NCI-H2107 (cell line): ENCODE results near the gene PRKCH.
A peak's percentile ranks its signal among the peaks of the same experiment; 100 is the strongest.

Experiments used
- DNase-seq: peaks from one replicate; lab custom pipeline; 2025; lab: John Stamatoyannopoulos, UW

The PRKCH gene

DNA sequence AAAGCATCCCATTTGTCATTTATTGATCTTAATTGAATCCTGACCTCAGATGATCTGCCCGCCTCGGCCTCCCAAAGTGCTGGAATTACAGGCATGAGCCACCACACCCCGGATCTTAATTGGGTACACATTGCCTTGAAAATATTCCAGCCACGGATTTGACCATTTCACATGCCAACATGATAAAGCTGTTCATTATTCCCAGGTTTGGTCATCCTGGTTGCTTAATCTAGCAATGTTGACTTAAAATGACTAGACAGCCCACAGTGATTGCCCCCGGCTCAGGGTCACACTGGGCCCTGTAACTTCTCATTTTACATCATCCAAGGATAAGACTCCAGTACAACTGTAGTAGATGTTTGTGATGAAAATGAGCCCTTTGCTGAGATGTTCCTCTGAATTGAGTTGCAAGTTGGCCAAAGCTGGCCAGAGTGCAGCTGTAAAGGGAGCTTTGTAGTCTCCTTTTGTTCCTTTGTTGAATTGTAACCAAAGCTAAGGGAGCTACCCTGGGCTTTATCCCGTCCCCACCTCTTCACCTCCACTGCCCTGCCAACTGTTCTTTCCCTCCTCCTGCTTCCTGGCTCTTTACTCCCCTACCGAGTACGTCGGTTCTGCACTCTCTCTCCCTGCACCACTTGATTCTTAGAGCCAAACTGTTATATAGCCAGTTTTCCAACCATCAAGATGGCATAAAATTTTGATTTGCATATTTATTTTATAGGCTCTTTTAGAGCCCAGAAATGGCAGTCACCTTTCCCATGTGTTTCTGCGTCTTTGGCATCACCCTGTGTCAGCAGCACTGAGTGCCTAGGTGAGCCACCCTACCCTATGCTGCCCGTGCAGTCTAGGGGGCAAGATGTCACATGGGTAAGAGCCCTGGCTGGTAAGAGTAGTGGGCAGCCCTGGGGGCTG is 232.6 kb downstream of the PRKCH start:
- no peak for DNase-seq

DNA sequence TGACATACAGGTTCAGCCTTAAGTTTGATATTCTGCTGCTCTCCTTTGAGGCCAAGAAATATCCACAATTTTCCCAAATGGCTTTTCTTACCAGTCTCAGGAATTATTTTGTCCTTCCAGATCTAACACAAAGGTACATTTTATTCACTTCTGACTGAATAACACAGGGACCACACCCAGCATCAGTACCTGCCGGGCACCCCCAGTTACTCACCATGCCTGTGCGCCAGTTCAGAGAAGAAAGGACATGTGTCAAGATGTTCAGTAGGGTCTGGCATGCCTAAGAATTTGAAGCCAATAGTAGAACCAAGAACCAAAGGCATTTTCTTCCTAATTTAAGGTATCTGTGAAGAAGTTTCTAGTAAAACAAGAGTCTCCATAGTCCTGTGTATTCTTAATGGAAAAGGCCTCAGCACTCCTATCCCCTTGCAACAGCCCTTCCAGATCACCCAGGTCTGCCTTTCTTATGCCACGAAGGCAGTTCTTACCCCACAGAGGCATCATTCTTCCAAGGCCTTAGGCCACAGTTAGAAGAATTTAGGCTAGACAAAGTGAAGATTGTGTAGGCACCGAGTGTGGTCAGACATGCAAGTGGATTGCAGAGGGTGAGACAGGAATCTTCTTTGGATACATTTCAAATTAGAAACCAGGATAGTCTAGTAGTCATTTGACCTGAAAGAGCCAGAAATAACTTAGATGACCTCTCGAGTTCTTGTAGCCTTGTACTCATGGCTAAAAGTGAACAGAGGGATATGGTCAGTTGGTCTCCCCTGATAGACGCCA is 233.9 kb downstream of the PRKCH start:
- no peak for DNase-seq

DNA sequence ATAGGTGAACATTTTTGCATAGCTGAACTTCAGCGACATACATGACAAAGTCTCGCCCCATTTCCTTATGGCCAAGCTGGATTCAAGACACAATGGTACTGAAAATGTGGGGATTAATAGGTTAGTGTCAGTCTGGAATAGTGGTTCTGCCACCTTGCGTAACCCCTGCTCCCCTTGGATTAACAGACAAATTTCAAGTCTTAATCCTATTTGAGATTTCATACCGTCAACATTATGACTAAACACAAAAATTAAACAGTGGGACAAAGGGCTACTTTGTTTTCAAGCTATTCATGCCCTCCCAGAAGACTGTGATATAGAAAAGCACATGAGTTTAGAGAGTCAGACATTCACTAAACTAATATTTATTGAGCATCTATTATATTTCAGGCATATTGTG is 235.1 kb downstream of the PRKCH start:
- DNase-seq, result no peak

DNA sequence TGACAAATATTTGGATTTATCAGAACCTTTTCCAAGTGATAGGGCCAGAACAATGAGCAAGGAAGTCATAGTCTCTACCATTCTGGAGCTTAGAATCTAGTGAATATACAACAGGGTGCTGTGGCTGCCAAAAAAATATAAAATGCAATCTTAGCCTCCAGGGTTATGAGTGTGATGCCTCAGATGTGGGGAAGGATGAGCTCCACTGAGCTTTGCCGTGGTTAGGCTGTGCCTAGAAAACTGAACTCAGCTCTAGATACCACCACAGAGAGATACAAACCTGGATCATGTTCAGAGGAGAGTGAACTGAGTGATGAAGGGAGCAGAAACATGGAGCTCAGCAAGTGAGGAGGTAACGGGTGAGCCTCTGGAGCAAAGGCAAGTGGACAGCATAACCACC is 235.9 kb downstream of the PRKCH start:
- no peak for DNase-seq

DNA sequence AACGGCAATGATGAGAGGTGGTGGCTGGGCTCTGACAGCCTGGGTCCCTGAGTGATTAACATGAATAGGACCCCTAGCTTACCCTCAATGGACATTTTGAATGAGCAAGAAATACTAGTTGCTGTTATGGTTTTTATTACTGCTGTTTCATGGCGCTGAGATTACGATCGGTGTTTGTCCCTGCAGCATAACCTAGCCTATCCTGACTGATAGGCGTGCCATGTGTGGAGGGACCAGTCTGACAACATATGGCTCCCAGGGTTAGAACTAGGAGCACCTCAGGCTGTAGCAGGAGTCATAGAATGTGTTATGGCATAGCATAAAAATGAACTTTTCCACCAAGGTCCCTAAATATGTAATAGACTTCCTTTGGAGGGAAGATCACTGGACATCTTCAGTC is 236.5 kb downstream of the PRKCH start:
- DNase-seq, result no peak

DNA sequence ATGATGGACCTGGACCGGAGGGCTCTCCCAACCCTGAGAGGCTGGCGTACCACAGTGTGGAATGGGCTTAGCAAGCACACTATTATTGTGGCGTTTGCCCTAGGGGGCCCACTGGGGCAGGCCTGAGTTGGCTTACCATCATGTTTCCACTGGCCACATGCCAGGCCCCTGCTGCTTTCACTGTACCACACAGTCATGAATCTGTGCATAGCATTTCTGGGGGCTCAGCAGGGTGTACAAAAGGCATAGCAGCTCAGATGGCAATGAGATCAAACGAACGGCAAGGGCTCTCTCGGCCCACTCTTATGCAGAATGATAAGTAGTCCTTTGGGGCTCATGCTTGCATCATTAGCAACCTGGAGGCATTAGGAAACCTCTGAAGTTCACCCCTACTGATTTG is 236.9 kb downstream of the PRKCH start:
- peak; percentile 69 for DNase-seq

DNA sequence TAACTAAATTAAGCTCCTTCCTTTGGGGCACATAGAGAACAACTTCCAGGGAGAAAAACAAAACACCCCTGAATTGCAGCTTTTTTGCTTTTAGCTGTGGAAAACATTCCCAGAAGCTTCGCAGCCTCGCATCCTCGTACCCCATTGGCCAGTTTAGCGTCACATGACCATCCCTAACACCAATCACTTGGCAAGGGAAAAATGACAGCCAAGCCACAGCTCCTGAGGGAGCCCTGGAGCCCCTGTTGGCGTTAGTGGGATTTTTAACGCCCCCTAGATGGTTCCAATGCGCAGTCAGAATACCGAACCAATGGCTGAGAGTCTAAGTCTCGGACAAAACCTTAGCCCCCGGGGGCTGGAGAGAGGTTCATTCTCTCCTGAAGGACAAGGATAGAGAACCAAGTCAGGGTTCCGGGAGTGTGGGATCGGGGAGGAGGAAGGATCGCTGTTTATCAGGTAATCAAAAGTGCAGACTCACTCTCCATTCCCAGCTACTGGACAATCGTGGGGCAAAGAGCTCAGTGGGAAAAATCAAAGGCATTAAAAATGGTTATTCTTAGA is 238.3 kb downstream of the PRKCH start:
- no peak for DNase-seq

DNA sequence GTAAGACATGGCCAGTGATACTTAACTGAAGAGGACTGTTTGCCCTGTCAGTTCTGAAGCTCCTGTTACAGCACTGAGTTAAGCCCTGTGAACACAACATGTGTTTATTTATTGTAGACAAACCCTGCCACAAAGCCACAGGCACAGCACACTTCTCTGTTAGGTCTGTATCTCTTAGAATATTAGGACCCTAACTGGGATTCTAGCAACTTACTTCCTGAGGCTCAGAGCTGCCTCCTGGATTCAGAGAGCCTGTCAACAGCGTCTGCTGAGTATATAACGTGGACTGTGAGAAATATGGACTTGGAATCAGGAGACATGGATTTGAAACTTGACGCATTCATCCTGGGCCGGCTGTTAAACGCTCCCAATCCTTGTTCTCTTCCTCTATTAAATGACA is 238.9 kb downstream of the PRKCH start:
- DNase-seq, result no peak

DNA sequence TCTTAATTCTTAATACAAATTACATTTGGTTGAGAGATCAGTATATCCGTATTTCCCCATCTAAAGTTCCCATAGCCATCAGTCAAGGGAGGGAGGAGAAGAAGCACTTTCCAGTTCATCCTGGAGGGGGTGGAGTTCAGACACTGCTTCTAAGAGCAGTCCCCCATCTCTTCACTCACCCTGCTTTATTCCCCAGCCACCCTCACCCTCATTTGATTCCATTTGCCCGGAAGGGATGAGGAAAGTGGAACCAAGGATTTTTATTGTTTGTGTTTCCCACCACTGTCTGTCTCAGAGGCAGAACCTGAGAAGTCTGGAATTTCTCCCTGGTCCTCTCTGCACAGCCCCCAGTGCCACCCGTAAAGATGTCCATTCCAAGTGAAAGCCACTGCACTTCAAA is 239.7 kb downstream of the PRKCH start:
- no peak for DNase-seq

DNA sequence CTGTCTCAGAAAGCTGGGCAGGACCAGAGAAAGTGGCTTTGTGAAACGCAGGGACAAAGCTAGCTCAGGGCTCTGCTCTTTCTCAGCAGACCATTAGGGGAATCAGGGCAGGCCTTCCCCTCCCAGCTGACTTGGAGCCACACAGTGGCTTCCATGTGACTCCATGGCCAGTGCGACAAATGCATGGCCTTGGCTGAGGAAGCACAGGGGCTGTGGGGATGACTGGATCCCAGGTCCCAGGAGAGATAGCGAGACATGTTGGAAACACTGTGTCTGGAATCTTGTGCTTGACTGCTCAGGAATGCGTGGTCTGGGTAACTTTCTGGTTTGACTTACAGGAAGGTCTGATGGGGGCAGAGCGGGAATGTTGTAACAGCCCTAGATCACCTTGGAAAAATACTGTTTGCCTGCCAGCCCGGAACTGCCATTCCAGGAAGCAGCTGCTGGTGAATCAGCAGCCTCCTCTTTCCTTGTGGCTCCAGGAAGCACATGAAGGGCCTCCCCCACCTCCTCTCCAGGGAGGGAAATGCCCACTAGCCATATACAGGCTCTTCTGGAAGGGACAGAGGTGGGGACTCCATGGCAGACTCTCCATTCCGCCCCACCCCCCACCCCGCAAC is 240.4 kb downstream of the PRKCH start:
- no peak for DNase-seq

DNA sequence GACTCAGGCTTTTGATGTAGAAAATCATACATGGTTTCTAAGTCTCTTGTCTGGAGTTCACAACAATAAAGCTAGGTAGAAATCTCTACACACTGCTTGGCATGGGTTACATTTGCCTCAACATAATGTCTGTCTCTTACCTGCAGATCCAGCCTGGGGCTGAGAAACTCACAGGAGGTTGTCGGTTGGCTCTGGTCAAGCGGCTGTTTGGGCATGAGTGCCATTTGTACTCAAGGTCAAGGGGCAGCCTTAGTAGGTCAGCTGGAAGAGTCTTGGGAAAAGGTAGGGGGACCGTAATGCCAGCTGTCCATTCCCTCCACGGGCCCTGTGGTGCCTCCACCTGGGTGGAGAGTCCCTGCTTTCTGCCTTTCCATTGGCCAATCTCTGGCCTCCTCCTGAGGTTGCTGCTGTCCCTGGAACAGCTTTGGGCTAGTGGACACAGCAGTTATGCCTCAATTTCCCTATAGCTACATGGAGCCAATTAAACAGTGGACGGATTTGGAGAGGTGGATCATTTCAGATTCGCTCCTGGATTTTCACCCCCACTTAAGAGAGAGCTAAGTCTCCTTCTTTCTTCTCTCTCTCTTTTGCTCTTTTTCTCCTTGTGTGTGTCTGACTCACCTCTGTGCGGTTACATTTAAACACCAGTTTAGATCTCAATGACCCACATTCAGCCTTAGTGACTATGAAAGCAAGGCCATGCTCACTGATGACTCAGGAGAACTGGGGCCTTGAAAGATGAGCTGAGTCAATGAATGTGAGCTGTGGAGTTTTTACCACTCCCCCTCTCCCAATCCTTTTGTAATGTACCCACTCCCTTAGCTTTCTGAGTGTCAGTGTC is 241.2 kb downstream of the PRKCH start:
- peak; percentile 73 for DNase-seq

DNA sequence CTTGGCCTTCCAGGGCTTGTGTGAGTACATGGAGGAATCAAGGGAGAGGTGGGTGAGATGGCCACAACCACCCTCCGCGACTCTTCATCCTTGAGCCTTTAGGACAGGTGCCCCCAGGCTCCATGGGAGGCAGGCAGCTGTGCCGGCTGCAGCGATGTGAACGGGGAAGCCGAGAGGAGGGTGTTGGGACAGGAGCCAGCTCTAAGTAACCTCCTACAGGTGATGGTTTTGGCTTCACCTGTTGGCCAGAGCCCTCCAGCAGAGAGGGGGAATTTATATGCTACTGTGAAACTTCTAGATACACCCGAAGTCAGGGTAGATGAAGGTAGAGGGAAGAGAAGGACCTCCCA is 241.8 kb downstream of the PRKCH start:
- DNase-seq, result peak; percentile 73

DNA sequence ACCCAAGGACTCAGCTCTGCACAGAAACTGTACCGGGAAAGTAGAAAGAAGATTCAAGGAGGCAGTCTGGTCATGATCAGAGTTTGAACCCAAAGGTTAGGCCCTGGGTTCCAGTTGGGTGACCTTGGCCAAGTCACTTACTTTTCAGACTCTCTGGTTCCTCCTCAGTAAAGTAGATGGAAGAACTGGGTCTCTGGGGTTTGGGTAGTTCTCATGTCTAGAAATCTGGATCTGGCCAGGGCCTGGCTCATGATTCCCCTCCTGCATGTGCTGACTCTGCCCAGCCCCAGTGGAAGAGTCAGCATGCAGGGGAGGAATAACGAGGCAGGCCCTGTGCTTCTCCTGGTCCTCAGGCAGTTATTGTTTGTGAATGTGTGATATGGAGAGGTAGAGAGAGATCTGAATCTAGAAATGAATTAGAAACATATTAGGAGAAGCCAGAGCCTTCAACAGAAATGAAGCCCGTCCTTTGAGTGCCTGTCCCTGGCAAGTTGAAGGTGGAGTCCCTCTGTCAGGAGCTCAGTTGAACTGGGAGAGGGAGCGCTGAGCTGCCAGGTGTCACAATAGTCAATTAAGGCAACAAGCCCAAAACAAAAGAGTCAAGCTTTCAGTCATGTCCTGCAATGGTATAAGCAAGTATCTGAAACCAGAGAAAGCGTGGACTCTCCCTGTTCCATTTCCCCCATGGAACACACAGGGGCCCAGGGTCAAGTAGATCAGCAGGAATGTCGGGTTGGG is 242.7 kb downstream of the PRKCH start:
- no peak for DNase-seq

DNA sequence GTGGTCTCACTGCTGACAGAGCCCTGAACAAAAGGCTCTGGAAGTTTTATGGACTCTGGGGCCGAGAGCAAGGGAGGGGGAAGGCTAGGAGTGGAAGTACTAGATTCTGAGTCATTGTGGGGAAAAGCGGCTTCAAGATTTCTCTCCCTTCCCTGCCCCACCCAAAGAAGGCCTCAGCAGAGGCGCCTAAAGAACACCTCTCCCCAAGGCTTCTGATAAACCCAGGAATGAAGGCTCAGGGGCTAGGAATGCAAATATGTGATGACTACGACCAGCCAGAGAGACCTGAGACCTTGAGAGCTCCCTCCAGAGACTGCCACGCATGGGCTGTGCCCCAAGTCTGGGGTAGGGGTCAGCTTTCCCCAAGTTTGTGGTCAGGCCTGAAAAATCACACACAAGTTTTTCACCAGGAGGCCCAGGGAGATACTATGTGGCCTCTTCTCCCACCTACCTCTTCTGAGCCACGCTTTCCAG is 243.3 kb downstream of the PRKCH start:
- DNase-seq, result no peak

DNA sequence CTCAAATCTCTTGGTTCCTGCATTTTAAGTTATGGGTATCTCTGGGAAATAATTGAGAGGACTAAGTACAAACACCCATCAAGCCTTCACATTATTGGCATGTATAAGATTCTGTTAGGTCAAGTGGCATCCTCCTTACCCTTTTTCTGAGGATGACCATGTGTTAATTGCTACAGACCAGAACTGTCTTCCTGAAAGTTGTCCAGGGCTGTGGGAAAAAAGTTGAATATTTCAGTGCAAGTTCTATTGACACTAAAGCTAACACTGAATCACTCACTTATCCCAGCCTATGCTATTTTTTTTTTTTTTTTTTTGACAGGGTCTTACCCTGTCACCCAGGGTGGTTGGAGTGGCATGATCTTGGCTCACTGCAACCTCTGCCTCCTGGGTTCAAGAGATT is 243.8 kb downstream of the PRKCH start:
- DNase-seq, result no peak

DNA sequence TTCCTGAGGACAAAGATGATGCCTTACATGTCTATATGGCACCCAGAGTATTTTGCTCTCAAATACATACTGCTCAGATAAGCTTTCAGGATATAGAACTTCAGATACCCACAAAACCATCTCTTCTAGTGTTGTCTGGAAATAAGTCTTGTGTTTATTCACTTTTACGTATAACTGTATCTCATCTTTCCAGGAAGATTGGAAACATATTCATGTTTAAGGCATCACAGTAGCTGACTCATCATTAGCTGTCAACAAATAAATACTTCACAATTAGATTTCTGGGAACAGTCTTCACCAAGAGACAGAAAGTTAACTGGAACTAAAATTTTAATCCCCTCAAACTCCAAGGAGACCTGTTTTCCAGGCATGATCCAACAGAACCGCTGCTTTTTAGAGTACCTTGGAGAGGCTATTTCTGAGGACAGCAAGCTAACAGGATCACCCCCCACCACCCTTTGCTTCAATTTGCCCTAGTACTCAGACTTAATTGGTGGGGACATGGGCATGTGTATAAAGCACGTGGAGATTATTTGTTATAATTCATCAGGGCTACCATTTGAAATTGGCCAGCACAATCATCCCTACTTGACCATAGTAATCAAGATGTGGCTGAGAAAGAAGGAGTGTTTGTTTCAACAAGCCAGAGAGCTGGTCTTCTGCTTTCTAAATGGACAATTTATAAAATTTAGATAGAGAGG is 244.6 kb downstream of the PRKCH start:
- no peak for DNase-seq

DNA sequence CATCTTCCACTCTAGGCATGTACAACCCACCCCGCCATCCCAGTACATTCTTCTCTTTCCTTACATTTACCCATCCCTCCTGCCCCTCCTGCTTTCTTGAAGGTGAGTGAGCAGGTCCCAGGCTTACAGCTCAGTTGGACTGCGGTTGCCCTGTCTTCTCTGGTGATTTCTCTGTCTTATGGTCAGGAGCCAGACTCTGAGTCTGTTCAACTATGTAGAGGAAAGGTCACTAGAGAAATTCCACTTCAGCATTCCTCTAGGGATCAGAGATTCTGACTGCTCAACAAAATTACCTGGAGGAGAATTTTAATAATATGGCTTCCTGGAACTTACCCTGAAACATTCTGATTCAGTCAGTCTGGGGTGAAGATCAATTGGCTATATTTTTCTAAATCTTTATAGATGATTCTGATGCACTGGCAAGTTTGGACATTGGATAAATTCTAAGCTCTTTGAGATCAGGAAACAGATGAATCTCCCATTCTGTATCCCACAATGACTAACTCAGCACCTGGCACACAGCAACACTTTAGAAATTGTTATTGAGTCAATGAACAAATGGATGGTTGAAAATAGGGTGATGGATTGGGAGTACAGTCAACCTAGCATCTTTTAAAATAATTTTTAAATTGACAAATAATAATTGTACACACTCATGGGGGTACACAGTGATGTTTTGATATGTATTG is 245.3 kb downstream of the PRKCH start:
- no peak for DNase-seq

DNA sequence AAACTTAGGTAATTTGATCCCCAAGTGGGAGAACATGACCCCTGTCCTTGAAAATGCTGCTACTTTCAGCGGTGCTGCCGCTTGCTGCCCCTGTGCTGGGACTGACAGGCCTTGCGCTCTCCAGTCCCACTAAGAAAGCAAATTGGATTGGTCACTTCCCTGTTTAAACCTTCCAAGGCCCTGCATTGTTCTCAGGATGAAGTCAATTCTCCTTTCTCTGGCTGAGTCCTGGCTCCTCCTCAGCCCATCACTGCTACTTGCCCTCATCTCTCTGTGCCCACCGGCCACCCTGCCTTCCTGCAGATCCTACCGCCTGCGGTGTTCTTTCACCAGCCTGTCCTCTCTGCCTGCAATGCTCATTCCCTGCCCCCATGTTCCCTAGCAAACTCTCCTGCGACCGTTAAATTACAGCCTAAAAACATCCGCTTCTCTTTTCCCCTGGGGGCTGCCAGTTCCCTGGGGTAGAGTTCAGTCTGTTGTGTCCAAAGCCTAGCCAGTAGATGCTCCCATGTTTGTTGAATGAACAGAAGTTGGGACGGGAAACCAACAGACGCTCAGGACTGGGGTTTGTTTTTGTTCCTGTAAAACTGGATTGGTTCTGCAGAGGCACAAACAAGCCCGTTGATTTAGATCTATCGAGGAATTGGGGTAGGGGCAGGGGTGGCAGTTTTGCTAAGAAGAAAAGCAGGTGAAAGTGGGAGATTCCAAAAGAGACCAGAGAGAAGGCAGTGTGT is 246.6 kb downstream of the PRKCH start:
- no peak for DNase-seq

DNA sequence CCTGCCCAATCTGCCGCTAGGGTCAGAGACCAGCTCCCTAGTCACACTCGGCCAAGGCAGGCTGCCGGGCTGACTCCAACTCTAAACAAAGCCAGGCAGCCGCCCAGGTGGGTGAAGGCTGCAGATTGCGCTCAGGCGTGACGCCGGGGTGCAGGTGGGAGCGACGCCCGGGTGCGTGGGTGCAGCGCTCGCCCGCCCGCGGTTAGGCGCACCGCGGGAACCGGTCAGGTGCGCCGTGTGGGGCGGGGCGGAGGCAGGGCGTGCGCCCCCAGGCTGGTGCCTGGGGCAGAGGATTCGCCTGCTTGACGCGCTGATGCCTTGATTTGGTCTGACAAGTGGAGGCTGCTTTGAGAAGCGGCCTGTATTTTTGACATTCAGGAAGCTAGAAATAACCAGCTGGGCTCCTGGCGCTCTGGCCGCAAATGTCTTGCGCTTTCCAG is 247.2 kb downstream of the PRKCH start:
- DNase-seq, result peak; percentile 74
